Inflammatory macrophage treated with lipopolysaccharide for 4 hours (primary cell): ENCODE measurements around the gene C3orf20.

Source experiments
- DNase-seq: peaks from one replicate; pipeline ENCODE4 v3.0.0-alpha.2; 2020

Gene C3orf20

DNA sequence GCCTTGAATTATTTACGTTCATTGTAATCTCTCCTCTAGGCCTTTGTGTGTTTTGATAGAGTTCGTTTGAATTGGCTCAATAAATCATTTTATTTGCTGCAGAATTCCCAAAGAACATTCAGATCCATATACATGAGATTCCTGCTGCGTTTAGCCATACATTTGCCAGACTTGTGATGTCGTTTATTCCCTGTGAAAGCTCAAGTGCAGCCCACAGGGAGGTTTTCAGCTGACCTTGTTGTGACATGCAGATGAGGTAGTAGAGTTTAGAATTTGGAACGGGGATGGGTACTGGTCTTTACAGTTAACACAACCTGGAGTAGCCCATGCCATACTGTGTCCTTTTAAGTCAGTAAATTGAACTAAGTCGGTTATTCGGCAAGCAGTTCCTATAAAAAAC is at the start of gene C3orf20:
TSS of gene C3orf20 (plus strand) at position 301 of the 400 bp plus-strand sequence. CDS start 7,573 bp downstream, outside the sequence.
- no peak for DNase-seq

- no peak for DNase-seq
Observed at GRCh38 chr3:14625443-14625842, 49.5 kb upstream of the C3orf20 start.

- DNase-seq: no peak
Observed at GRCh38 chr3:14627815-14628214, 47.1 kb upstream of the C3orf20 start.

- no peak for DNase-seq
Observed at GRCh38 chr3:14628406-14628805, 46.5 kb upstream of the C3orf20 start.

- no peak for DNase-seq
Observed at GRCh38 chr3:14630404-14631100, 44.4 kb upstream of the C3orf20 start.

DNA sequence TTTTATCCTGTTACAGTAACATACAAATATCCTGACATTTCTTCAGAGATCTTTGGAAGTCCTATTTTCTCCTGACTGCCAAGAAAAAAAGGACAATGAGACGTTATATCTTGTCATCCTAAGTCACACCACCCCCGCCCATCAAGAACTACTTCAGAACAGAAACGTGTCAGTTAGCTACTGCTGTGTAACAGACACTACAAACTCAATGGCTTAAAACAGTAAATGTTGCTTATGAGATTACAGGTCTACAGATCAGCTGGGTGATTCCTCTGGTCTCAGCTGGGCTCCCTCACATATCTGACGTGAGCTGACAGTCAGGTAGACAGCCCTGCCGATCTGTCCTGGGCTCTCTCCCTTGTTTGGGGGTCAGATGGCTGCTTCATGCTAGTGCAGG is 43.8 kb upstream of the C3orf20 start:
- no peak for DNase-seq

DNA sequence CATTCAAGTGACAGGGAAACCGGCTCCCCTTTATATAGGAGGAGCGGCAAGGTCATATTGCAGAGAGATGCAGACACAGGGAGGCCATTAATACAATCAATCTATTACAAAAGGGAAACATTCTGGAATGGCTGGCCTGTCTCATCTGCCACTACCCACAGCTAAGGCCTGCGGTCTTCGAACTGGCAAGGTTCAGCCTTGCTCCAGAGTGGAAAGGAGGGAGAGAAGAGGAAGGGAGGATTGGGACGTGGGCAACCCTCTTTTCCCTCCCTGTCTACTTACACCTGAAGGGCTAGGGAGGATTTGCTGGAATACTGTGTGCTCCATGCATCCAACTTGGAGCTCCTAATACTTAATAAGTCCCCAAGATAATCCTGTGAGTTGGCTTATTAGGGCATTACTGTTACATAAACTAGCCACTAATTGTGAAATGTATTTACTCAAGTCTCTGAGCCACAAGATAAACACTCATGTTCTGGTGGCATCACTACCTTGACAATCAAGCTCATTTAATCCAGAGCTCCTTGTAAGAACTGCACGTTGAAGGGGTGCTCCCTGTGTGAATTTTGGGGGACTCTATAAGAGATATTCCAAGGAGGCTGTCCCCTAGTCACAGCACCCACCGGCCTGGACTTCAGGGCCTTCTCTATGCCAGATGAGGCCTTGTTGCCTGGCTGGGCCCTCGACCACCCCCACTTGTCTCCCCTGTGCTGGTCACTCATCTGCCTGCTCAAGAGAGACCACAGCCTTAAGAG is 43.1 kb upstream of the C3orf20 start:
- DNase-seq: no peak

GRCh38 chr3:14632442-14632930 is 42.5 kb upstream of the C3orf20 start:
- DNase-seq: no peak

- no peak for DNase-seq
Observed at GRCh38 chr3:14633417-14633816, 41.5 kb upstream of the C3orf20 start.

GRCh38 chr3:14633819-14634424 is 41.0 kb upstream of the C3orf20 start:
- peak; percentile 70 for DNase-seq

GRCh38 chr3:14634763-14635400 is 40.1 kb upstream of the C3orf20 start:
- DNase-seq: no peak

DNA sequence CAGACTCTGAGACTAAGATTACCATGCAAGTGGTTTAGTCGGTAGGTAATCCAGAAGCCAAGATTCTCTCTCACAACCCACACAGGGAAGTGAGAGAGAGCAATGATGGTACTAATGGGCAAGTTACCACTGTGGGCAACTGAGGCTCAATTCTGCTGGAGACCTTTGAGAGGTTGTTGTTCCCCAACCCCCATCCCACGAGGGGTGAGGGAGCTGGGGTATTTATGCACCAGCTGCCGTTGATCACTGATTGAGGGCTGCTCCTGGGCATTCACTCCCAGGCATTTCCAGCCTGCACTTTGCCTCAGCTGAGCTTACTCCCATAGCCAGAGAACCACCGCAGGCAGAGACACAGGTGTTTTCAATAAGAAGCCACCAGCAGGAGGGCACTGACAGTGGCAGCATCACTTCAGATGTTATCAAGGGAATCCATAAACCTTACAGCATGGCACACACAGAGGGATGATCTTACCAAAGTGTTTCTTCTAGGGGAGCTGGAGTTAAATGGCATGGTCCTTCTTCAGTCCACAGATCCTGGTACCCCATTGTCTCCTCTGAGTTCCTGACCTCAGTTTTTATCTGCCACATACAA is 38.3 kb upstream of the C3orf20 start:
- DNase-seq: no peak

- no peak for DNase-seq
Observed at GRCh38 chr3:14640157-14640562, 34.8 kb upstream of the C3orf20 start.

DNA sequence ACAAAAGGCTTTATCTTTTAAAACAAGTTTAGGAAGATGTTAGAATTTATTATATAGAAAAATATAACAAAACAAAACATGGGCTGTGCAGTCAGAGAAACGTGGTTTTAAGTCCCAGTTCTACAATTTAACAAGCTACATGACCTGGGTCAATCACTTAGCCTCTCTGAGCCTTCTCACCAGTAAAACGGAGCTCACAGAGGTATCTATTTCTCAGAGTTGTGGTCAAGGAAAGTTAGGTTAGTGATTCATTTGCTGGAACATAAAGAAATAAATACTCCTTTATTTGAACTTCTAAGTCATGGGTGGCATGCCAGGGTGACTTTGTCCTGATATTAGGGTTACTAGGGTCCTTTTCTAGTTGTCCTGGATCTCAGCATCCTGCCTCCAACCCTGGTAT is 34.2 kb upstream of the C3orf20 start:
- no peak for DNase-seq

DNA sequence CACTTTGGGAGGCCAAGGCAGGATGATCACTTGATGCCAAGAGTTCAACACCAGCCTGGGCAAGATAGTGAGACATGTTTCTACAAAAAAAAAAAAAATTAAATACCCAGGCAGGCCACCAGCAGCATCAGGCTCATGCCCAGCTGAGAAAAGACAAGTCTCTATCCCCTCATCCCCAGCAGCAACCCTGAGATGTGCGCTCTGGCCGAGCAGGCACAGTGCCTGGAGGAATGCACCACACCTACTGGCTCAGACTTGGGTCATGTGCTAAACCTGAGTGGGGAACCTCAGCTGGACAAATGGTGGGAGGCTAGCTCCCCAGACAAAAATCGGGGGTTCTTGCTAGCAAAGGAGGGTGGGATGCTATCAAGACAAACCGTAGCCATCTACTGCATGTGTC is 33.6 kb upstream of the C3orf20 start:
- DNase-seq: no peak

DNA sequence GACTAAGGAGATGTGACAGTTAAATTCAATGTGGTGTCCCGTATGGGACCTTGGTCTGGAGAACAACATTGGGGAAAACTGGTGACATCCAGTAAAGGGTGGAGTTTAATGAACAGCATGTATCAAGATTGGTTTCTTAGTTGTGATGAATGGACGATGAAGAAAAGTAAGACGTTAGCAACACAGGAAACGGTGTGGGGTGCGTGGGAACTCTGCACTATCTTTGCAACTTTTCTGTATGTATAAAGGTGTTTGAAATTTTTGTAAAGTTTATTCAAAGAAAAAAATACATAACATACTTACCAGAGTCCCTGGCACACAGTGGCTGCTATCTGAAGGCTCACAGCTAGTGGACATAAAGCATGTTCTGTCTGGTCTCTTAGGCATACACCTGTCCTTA is 29.5 kb upstream of the C3orf20 start:
- DNase-seq: no peak

DNA sequence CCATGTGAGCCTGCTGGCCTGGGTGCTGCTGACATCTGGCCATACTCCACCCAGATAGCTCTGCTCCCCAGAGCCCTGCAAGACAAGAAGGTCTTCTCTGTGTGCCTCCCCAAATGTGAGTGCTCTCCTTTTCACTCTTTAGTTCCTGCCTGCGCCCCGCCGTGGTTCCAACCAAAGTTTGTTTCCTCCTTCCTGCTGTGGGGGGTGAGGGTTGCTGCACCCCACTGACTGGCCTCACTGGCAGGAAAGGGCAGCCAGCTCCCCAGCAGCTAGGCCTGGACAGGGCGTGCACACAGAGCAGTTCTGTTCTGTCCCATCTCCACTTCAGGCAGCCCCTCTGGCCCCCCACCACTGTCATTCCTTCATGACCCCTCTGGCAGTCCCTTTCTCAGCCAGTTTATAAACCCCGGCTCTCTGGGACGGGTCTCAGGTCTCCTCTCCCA is 28.8 kb upstream of the C3orf20 start:
- DNase-seq: no peak

DNA sequence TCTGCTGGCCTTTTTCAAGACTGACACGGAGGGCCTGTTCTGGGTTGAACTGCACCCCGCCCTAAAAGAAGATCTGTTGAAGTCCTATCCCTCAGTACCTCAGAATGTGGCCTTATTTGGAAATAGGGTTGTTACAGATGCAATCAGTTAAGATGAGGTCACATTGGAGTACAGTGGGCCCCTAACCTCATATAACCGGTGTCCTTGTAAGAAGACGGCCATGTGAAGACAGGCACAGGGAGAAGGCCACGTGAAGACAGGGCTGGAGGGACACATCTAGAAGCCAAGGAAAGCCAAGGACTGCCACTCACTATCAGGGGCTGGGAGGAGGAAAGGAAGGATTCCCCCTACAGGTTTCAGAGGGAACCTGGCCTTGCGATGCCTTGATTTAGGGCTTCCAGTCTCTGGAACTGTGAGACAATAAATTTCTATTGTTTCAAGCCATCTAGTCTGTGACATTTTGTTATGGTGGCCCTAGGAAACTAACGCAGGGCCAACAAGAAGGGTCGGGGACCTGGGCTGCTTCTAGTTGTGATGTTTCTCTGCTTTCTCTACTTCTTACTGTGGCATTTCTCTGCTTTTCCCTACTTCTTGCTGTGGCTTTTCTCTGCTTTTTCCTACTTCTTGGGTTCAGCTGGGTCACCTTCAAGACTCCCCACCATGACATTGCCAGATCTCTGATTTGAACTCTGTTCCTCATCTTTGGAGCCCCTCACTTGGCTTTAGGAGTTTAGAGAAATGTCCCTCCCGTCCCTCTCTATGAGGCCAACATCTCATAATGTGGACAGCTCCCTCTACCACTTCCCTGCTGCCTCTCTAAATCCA is 28.1 kb upstream of the C3orf20 start:
- no peak for DNase-seq

DNA sequence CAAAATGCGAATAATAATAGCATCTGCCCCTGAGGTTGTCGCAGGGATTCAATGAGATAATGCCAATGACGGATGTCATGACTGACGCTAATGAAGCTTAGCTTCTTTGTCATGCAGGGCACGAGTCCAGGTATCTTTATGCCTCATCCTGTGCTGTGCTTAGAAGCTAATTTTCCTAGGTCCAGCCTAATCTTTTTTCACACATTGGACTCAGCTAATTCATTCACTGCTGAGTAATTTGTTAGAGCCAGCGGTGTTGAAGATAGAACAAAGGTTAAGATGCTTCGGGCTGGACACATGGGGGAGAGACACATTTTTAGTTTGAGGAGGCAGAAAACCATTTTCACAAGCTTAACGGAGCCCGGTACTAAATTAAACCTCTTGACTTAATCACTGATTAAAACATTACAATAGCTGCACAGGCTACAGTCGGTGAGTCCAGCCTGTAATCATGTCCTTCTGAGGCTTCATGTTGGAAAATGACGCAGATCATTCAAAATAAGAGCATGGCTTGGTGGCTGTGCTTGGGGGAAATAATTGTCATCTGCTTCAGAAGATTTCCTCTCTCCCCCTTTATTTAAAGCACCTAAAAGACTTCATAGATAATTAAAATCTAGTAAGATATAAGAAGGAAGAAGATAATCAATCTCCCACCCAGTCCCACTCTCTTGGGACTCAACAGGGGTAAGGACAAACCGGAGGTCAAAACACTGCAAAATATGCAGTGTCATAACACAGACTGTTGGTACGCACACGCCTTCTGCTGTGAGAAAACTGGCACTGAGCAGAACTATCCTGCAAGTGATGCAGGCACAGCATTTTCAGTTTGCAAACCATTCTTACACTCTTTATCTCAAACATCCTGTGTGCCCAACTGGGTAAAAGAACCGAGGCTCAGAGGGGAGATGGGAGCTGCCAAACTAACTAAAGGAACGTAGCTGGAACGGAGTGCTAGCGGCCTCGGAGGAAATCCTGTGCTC is 26.7 kb upstream of the C3orf20 start:
- DNase-seq: no peak

GRCh38 chr3:14649466-14649865 is 25.5 kb upstream of the C3orf20 start:
- DNase-seq: no peak

DNA sequence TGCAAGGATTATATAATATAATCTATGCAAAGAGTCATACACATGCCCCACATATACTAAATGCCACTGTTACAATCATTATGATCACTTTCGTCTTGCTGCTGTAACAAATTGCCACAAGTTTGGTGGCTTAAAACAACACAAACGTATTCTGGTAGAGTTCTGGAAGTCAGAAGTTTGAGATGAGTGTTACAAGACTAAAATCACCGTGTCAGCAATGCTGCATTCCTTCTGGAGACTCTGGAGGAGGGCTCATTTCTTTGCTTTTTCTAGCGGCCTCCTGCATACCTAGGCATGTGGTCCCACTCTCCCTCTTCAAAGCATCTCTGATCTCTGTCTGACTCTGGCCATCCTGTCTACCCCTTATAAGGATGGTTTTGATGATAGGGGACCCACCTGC is 24.7 kb upstream of the C3orf20 start:
- DNase-seq: no peak
